HEK293 (cell line): ENCODE data around the gene OBSCN.

ENCODE experiments used
- CTCF ChIA-PET: fragments of 350-600 bp; formaldehyde crosslinking; extraction: SDS; loops from one replicate; lab custom pipeline; 2021; ENCODE audit warnings: antibody characterized with exemption; lab: Yijun Ruan, JAX
- POLR2A ChIA-PET: fragments of 300-600 bp; formaldehyde crosslinking; extraction: SDS; loops from one replicate; lab custom pipeline; 2020; ENCODE audit warnings: antibody characterized with exemption, inconsistent platforms; lab: Yijun Ruan, JAX
- H3K27ac ChIP-seq: fragments of 200-500 bp; sonication (Bioruptor generic); 2 replicates; pipeline ENCODE4 v1.5.1; 2014; ENCODE audit warnings: low read depth, low read length, control low read depth, inconsistent platforms; ENCODE audit errors: extremely low read depth
- H3K36me3 ChIP-seq, 2 experiments: fragments of 200-500 bp in 1 of 2; sonication (Bioruptor generic) in 1 of 2; 1 replicate in 1 of 2; 2 replicates in 1 of 2; pipeline ENCODE4 v1.5.1; 2014 to 2017; ENCODE audit warnings: inconsistent platforms in 2 of 2, low read length in 2 of 2; ENCODE audit not compliant: control insufficient read depth in 2 of 2, insufficient read depth in 1 of 2
- H3K4me1 ChIP-seq: fragments of 200-500 bp; sonication (Bioruptor generic); 2 replicates; pipeline ENCODE4 v1.5.1; 2014; ENCODE audit warnings: mild to moderate bottlenecking, low read length, inconsistent platforms; ENCODE audit not compliant: control insufficient read depth, insufficient read depth
- H3K4me3 ChIP-seq: 2 replicates; pipeline ENCODE4 v1.5.1; 2011; ENCODE audit warnings: low read depth, mild to moderate bottlenecking, control low read depth, low read length, moderate library complexity
- H3K9me3 ChIP-seq: fragments of 200-500 bp; sonication (Bioruptor generic); 2 replicates; pipeline ENCODE4 v1.5.1; 2014; ENCODE audit warnings: low read depth, low read length, inconsistent platforms; ENCODE audit not compliant: control insufficient read depth, insufficient read depth
- GLIS1 ChIP-seq: fragments of 450-650 bp; formaldehyde crosslinking; IDR thresholded peaks from 2 replicates; pipeline ENCODE4 v1.5.1; 2016; ENCODE audit warnings: missing biosample characterization, missing genetic modification characterization
- GLIS2 ChIP-seq: fragments of 450-650 bp; formaldehyde crosslinking; IDR thresholded peaks from 2 replicates; pipeline ENCODE4 v1.5.1; 2016; ENCODE audit warnings: missing biosample characterization, missing genetic modification characterization
- HOXD13 ChIP-seq: sonication (generic); formaldehyde crosslinking; IDR thresholded peaks from 2 replicates; pipeline ENCODE4 v1.8.0; 2022; ENCODE audit warnings: missing genetic modification reagents, borderline replicate concordance
- KLF7 ChIP-seq: fragments of 450-650 bp; formaldehyde crosslinking; IDR thresholded peaks from 2 replicates; pipeline ENCODE4 v1.5.1; 2016; ENCODE audit warnings: missing biosample characterization, missing genetic modification characterization, borderline replicate concordance
- KLF9 ChIP-seq: fragments of 450-650 bp; formaldehyde crosslinking; IDR thresholded peaks from 2 replicates; pipeline ENCODE4 v1.5.1; 2016; ENCODE audit warnings: missing biosample characterization, missing genetic modification characterization, low read depth
- MZF1 ChIP-seq: fragments of 450-650 bp; formaldehyde crosslinking; IDR thresholded peaks from 2 replicates; pipeline ENCODE4 v1.5.1; 2017; ENCODE audit warnings: missing biosample characterization, missing genetic modification characterization, borderline replicate concordance
- RBAK ChIP-seq: fragments of 450-650 bp; formaldehyde crosslinking; IDR thresholded peaks from 2 replicates; pipeline ENCODE4 v1.5.1; 2016; ENCODE audit warnings: missing biosample characterization, missing genetic modification characterization
- ZBTB17 ChIP-seq: fragments of 450-650 bp; formaldehyde crosslinking; IDR thresholded peaks from 2 replicates; pipeline ENCODE4 v1.5.1; 2016; ENCODE audit warnings: missing biosample characterization, missing genetic modification characterization
- ZNF132 ChIP-seq: fragments of 450-650 bp; formaldehyde crosslinking; IDR thresholded peaks from 2 replicates; pipeline ENCODE4 v1.5.1; 2017; ENCODE audit warnings: missing biosample characterization, missing genetic modification characterization, borderline replicate concordance
- ZNF16 ChIP-seq: fragments of 450-650 bp; formaldehyde crosslinking; IDR thresholded peaks from 2 replicates; pipeline ENCODE4 v1.5.1; 2016; ENCODE audit warnings: low read depth, missing biosample characterization, missing genetic modification characterization
- ZNF24 ChIP-seq: fragments of 450-650 bp; formaldehyde crosslinking; IDR thresholded peaks from 2 replicates; pipeline ENCODE4 v1.5.1; 2016; ENCODE audit warnings: missing biosample characterization, missing genetic modification characterization
- ZNF529 ChIP-seq: fragments of 450-650 bp; formaldehyde crosslinking; IDR thresholded peaks from 2 replicates; pipeline ENCODE4 v1.5.1; 2017; ENCODE audit warnings: missing genetic modification characterization, missing biosample characterization; ENCODE audit not compliant: insufficient replicate concordance
- ZNF555 ChIP-seq: fragments of 450-650 bp; formaldehyde crosslinking; conservative IDR thresholded peaks from 2 replicates; pipeline ENCODE4 v1.5.1; 2017; ENCODE audit warnings: missing biosample characterization, mild to moderate bottlenecking, missing genetic modification characterization, inconsistent platforms
- ZNF660 ChIP-seq: fragments of 450-650 bp; IDR thresholded peaks from 2 replicates; pipeline ENCODE4 v1.5.1; 2018; ENCODE audit warnings: missing biosample characterization, mild to moderate bottlenecking, missing genetic modification characterization
- ZNF768 ChIP-seq: fragments of 450-650 bp; formaldehyde crosslinking; IDR thresholded peaks from 2 replicates; pipeline ENCODE4 v1.5.1; 2018; ENCODE audit warnings: missing biosample characterization, mild to moderate bottlenecking, missing genetic modification characterization
- ZNF776 ChIP-seq: fragments of 450-650 bp; formaldehyde crosslinking; IDR thresholded peaks from 2 replicates; pipeline ENCODE4 v1.5.0; 2017; ENCODE audit warnings: missing biosample characterization, missing genetic modification characterization, borderline replicate concordance
- ZNF843 ChIP-seq: fragments of 450-650 bp; formaldehyde crosslinking; IDR thresholded peaks from 2 replicates; pipeline ENCODE4 v1.5.1; 2016; ENCODE audit warnings: missing biosample characterization, missing genetic modification characterization
- ZSCAN30 ChIP-seq: fragments of 450-650 bp; IDR thresholded peaks from 2 replicates; pipeline ENCODE4 v1.5.1; 2018; ENCODE audit warnings: missing biosample characterization, mild to moderate bottlenecking, missing genetic modification characterization, moderate library complexity
- TF ChIP-seq, protein P1 (sequence below): fragments of 450-650 bp; formaldehyde crosslinking; IDR thresholded peaks from 2 replicates; pipeline ENCODE4 v1.5.1; 2017; ENCODE audit warnings: missing biosample characterization, mild to moderate bottlenecking, missing genetic modification characterization, moderate library complexity
- TF ChIP-seq, protein P2 (sequence below): fragments of 450-650 bp; formaldehyde crosslinking; IDR thresholded peaks from 2 replicates; pipeline ENCODE4 v1.5.1; 2016; ENCODE audit warnings: missing biosample characterization, missing genetic modification characterization
- TF ChIP-seq, protein P3 (sequence below): fragments of 450-650 bp; formaldehyde crosslinking; IDR thresholded peaks from 2 replicates; pipeline ENCODE4 v1.5.0; 2017; ENCODE audit warnings: missing biosample characterization, missing genetic modification characterization, borderline replicate concordance
- TF ChIP-seq, protein P4 (sequence below): fragments of 450-650 bp; formaldehyde crosslinking; IDR thresholded peaks from 2 replicates; pipeline ENCODE4 v1.5.1; 2017; ENCODE audit warnings: missing biosample characterization, missing genetic modification characterization

The OBSCN gene

DNA sequence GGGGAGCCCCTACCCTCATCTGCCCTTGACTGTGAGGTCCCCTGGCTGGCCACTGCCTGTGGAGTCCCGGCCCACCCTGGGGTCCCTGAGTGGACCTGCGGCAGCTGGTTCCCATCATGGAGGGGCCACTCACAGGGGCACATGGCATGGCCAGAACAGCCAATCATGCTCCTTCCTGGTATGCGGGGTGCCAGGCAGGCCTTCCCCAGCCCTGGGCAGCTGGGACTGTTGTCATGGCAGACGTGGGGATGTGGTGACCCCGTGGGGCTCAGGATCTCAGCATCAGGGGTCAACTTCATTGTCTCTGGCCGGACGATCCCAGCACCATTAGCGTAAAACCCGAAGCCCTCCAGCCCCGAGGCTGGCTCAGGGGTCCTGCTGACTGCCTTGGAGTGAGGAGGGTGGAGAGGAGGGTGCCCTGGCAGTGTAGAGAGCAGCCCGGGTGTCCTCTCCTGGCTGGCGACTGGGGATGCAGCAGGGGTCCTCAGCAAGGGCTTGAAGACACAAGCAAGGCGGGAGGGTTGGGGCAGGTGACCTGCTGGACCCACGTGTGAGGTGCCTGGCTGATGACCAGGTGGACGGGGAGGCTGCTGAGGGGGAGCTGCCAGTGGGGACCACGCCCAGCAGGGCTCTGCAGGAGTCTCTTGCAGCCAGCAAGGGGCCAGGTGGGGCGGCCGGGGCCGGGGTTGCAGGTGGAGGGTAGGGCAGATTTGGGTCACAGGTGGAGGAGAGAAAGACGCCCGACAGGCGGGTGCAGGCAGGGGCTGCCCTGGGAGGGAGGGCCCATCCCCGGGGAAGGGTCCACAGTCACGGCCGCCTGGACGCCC is 153.7 kb downstream of the OBSCN start (continued):
- TF ChIP-seq ZNF843 (no peak), RBAK (tag by site-specific recombination) (no peak), ZSCAN30 (no peak), HOXD13 (CRISPR knock-in tag) (no peak), MZF1 (no peak), ZNF16 (tag by site-specific recombination) (no peak), ZNF776 (no peak), GLIS1 (tag by site-specific recombination) (peak; percentile 5; the same call in 1 of the 2 replicates), ZNF768 (tag by site-specific recombination) (no peak), ZNF555 (tag by site-specific recombination) (no peak), ZNF24 (no peak)
- TF ChIP-seq, protein P1, sequence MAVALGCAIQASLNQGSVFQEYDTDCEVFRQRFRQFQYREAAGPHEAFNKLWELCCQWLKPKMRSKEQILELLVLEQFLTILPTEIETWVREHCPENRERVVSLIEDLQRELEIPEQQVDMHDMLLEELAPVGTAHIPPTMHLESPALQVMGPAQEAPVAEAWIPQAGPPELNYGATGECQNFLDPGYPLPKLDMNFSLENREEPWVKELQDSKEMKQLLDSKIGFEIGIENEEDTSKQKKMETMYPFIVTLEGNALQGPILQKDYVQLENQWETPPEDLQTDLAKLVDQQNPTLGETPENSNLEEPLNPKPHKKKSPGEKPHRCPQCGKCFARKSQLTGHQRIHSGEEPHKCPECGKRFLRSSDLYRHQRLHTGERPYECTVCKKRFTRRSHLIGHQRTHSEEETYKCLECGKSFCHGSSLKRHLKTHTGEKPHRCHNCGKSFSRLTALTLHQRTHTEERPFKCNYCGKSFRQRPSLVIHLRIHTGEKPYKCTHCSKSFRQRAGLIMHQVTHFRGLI (tag by site-specific recombination), result no peak
- TF ChIP-seq, protein P2, sequence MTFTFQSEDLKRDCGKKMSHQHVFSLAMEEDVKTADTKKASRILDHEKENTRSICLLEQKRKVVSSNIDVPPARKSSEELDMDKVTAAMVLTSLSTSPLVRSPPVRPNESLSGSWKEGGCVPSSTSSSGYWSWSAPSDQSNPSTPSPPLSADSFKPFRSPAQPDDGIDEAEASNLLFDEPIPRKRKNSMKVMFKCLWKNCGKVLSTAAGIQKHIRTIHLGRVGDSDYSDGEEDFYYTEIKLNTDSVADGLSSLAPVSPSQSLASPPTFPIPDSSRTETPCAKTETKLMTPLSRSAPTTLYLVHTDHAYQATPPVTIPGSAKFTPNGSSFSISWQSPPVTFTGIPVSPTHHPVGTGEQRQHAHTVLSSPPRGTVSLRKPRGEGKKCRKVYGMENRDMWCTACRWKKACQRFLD, result no peak
- TF ChIP-seq, protein P3, sequence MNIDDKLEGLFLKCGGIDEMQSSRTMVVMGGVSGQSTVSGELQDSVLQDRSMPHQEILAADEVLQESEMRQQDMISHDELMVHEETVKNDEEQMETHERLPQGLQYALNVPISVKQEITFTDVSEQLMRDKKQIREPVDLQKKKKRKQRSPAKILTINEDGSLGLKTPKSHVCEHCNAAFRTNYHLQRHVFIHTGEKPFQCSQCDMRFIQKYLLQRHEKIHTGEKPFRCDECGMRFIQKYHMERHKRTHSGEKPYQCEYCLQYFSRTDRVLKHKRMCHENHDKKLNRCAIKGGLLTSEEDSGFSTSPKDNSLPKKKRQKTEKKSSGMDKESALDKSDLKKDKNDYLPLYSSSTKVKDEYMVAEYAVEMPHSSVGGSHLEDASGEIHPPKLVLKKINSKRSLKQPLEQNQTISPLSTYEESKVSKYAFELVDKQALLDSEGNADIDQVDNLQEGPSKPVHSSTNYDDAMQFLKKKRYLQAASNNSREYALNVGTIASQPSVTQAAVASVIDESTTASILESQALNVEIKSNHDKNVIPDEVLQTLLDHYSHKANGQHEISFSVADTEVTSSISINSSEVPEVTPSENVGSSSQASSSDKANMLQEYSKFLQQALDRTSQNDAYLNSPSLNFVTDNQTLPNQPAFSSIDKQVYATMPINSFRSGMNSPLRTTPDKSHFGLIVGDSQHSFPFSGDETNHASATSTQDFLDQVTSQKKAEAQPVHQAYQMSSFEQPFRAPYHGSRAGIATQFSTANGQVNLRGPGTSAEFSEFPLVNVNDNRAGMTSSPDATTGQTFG (tag by site-specific recombination), result no peak

DNA sequence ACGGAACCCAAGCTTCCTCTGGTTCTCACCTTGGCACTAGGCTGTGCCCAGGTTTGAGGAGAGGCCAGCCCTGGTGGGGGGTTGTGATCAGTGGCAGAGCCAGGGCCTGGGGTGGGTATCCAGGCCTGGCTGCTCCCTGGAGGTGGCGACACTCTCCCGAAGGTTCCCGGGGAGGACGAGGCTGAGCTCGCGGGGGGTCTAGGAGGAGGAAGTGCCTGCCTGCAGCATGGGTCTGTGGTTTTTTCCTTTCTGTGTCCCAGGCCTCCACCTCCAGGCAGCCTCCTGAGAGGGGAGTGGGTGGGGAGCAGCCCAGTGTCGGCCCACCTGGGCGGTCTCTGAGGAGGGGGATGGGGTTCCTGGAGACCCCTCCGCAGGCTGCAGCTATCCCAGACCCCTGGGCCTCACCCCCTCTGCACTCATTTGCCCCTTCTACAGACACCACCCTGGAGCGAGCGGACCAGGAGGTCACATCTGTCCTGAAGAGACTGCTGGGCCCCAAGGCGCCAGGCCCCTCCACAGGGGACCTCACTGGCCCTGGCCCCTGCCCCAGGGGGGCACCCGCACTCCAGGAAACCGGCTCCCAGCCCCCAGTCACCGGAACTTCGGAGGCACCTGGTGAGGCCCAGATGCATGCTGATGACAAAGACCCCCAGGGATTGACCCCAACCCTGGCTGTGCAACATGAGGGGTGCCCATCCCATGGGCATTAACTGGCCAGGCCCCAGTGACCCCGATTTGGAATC is 154.5 kb downstream of the OBSCN start:
- Histone ChIP-seq H3K4me3 (no peak overlapping the region), H3K27ac (no peak overlapping the region), H3K9me3 (no peaks in the 10 kb centered on the region), H3K4me1 (no peaks in the 10 kb centered on the region), H3K36me3 (no peaks in the 10 kb centered on the region)
- TF ChIP-seq ZNF529 (tag by site-specific recombination), result no peak
- peak; percentile 34; the same call in 1 of the 2 replicates for TF ChIP-seq GLIS2 (tag by site-specific recombination)
- TF ChIP-seq ZNF132, result no peak
- CTCF ChIA-PET, result no interaction called here
- POLR2A ChIA-PET, result no interaction called here

DNA sequence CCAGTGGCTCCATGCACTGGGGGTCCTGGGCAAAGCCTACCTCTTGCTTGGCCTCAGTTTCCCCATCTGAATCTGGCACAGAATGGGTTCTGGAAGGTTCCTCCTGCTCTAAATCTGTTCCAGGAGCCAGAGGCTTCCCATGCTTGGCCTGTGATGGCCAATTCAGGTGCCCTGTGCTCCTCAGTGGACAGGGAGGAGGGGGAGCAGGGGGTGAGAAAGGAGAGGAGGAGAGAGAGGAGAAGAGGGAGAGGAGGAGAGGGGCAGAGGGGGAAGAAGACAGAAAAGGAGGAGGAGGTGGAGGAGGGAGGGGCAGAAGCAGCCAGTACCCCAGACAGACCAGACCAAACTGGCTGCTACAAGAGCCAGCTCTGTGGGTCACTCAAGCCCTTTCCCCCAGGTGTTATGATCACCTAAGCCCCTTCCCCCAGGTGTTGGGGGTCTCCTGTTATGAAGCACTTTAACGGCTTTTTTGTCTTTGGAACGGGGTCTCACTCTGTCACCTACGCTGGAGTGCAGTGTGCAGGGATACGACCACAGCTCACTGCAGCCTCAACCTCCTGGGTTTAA is 155.1 kb downstream of the OBSCN start:
- CTCF ChIA-PET, result no interaction called here
- H3K27ac ChIP-seq, result no peak overlapping the region
- no peaks in the 10 kb centered on the region for H3K9me3 ChIP-seq
- no peak overlapping the region for H3K4me3 ChIP-seq
- no peaks in the 10 kb centered on the region for H3K4me1 ChIP-seq
- no peaks in the 10 kb centered on the region for H3K36me3 ChIP-seq
- no peak for TF ChIP-seq KLF9 (tag by site-specific recombination)
- no peak for TF ChIP-seq KLF7
- TF ChIP-seq ZNF660 (tag by site-specific recombination), result no peak
- TF ChIP-seq, protein P4, sequence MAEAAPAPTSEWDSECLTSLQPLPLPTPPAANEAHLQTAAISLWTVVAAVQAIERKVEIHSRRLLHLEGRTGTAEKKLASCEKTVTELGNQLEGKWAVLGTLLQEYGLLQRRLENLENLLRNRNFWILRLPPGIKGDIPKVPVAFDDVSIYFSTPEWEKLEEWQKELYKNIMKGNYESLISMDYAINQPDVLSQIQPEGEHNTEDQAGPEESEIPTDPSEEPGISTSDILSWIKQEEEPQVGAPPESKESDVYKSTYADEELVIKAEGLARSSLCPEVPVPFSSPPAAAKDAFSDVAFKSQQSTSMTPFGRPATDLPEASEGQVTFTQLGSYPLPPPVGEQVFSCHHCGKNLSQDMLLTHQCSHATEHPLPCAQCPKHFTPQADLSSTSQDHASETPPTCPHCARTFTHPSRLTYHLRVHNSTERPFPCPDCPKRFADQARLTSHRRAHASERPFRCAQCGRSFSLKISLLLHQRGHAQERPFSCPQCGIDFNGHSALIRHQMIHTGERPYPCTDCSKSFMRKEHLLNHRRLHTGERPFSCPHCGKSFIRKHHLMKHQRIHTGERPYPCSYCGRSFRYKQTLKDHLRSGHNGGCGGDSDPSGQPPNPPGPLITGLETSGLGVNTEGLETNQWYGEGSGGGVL (tag by site-specific recombination), result peak; percentile 48
- TF ChIP-seq, protein P1 (tag by site-specific recombination), result no peak
- TF ChIP-seq ZBTB17, result peak; percentile 74
- no peak for TF ChIP-seq GLIS2 (tag by site-specific recombination)
- TF ChIP-seq, all 188 proteins: peak for 2
- POLR2A ChIA-PET, result no interaction called here
